Right lobe of liver (tissue), 6 donors: ENCODE results near the gene OR1S1. TPM values are rescaled to one million over a fixed set of nuclear protein-coding genes. Genes with fewer than 3 reads are reported as not detected.

ENCODE experiments used
- ATAC-seq, 4 donors: fragments of 200-7000 bp; cut with Tn5 transposase; one replicate each; pipeline ENCODE4 v1.9.1; 2020; ENCODE audit warnings: mild to moderate bottlenecking in 4 of 4, moderate library complexity in 4 of 4
- DNase-seq, 3 donors: peaks; one replicate each; pipeline ENCODE4 v3.0.0-alpha.2; 2020
- H3K27ac ChIP-seq, 3 donors: fragments of 200-600 bp; one replicate each; pipeline ENCODE4 v1.8.0; 2022
- H3K27me3 ChIP-seq, 2 donors: fragments of 200-600 bp; one replicate each; pipeline ENCODE4 v1.8.0; 2022
- H3K36me3 ChIP-seq, 4 donors: fragments of 200-600 bp; sonication (generic) in 1 of 4; one replicate each; pipeline versions ENCODE4 v1.5.1 to v1.8.0; 2017 to 2022; ENCODE audit warnings: control low read depth in 1 of 4
- H3K4me1 ChIP-seq, 4 donors: fragments of 200-600 bp; sonication (generic) in 1 of 4; one replicate each; pipeline versions ENCODE4 v1.5.1 to v1.8.0; 2017 to 2022; ENCODE audit warnings: control low read depth in 1 of 4
- H3K4me3 ChIP-seq, 3 donors: fragments of 200-600 bp; one replicate each; pipeline ENCODE4 v1.8.0; 2022
- H3K9me3 ChIP-seq, 4 donors: fragments of 200-600 bp; sonication (generic) in 1 of 4; one replicate each; pipeline versions ENCODE4 v1.5.1 to v1.8.0; 2017 to 2022; ENCODE audit warnings: control low read depth in 1 of 4
- POLR2A ChIP-seq: fragments of 450-650 bp; IDR thresholded peaks from one replicate; pipeline ENCODE4 v1.6.1; 2017; ENCODE audit warnings: antibody characterized with exemption, mild to moderate bottlenecking
- WGBS: methylation state at CpG from one replicate; pipeline ENCODE4 v1.1.6; 2018; ENCODE audit warnings: low coverage, low lambda C conversion rate; ENCODE audit not compliant: insufficient coverage; ENCODE audit errors: missing lambda C conversion rate; 5-methylcytosine and 5-hydroxymethylcytosine counted together
- intact Hi-C, 2 donors: fragments of 100-400 bp; cut with DNase I; formaldehyde crosslinking; loops; one replicate each; pipeline versions ENCODE4 v1.11.2 to v1.14.1; 2022
- total RNA-seq, 6 experiments: library from RNA; depleted of rRNA in 2 of 6; stranded (reverse); fragments of >200 nt in 2 of 6; fragmentation: NEBNext Ultra II Directional in 3 of 6; extraction: Animal tissue kit (Norgen Biotek cat#: 25700) in 3 of 6; gene quantifications; one replicate each; pipeline versions ENCODE4 v1.1.0 to v1.2.4, GENCODE V29; 2016 to 2023
- TF ChIP-seq, protein P1 (sequence below), 4 donors: fragments of 200-600 bp in 3 of 4; fragments of 450-650 bp in 1 of 4; IDR thresholded peaks; one replicate each; pipeline versions ENCODE4 v1.5.1 to v1.8.0; 2016 to 2022; ENCODE audit warnings: antibody characterized with exemption in 4 of 4, mild to moderate bottlenecking in 2 of 4
- donor health status: DM: no; HTN: yes; CAD: no.
- donor health status: DM: no; HTN: no; CAD: no.
- donor health status: DM: no; HTN: no; CAD: no.
- donor health status: DM: no; HTN: yes; CAD: no.
- donor health status: DM: no; HTN: yes; CAD: no.

OR1S1 gene
- total RNA-seq, 6 experiments from 2014 or later, result not detected

DNA sequence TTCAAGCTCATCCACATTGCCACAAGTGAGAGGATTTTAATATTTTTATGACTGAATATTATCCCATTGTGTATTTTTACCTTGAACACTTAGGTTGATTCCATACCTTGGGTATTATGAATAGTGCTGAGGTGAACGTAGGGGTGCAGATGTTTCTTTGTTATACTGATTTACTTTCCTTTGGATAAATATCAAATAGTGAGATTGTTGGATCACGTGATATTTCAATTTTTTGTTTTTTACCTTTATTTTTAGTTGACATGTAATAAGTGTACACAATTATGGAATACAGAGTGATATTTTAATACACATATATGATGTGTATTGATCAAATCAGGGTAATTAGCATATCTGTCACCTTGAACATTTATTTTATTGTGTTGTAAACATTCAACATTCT, 47.5 kb downstream of the OR1S1 start:
- ATAC-seq, result no peak
- Histone ChIP-seq H3K27ac (no peak overlapping the region), H3K36me3 (no peaks in the 10 kb centered on the region), H3K4me1 (no peaks in the 10 kb centered on the region), H3K9me3 (no peaks in the 10 kb centered on the region), H3K27me3 (no peaks in the 10 kb centered on the region), H3K4me3 (no peak overlapping the region)
- 53% methylated on average over 2 of the region's 2 CpGs for WGBS
- intact Hi-C loops, result no loop called here
- TF ChIP-seq POLR2A, result no peak
- TF ChIP-seq, protein P1, sequence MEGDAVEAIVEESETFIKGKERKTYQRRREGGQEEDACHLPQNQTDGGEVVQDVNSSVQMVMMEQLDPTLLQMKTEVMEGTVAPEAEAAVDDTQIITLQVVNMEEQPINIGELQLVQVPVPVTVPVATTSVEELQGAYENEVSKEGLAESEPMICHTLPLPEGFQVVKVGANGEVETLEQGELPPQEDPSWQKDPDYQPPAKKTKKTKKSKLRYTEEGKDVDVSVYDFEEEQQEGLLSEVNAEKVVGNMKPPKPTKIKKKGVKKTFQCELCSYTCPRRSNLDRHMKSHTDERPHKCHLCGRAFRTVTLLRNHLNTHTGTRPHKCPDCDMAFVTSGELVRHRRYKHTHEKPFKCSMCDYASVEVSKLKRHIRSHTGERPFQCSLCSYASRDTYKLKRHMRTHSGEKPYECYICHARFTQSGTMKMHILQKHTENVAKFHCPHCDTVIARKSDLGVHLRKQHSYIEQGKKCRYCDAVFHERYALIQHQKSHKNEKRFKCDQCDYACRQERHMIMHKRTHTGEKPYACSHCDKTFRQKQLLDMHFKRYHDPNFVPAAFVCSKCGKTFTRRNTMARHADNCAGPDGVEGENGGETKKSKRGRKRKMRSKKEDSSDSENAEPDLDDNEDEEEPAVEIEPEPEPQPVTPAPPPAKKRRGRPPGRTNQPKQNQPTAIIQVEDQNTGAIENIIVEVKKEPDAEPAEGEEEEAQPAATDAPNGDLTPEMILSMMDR (IDR thresholded peaks at IDR 0.05), result no peak
- DNase-seq, result no peak

Other genes with a start within 250 kb of the OR1S1 start
- not detected for gene OR9Q1, start 188.8 kb upstream of the OR1S1 start, total RNA-seq
- not detected for gene OR6Q1, start 181.8 kb upstream of the OR1S1 start, total RNA-seq
- gene OR9I1, start 87.2 kb upstream of the OR1S1 start, total RNA-seq, result not detected
- not detected for gene OR9Q2, start 23.6 kb upstream of the OR1S1 start, total RNA-seq
- gene OR1S2, start 8.6 kb upstream of the OR1S1 start, total RNA-seq, result not detected
- not detected for gene OR10Q1, start 16.2 kb downstream of the OR1S1 start, total RNA-seq
- gene OR10W1, start 55.5 kb downstream of the OR1S1 start, total RNA-seq, result not detected
- gene OR5B17, start 146.3 kb downstream of the OR1S1 start, total RNA-seq, result not detected
- gene OR5B3, start 194.2 kb downstream of the OR1S1 start, total RNA-seq, result not detected
- not detected for gene OR5B2, start 215.4 kb downstream of the OR1S1 start, total RNA-seq
- gene OR5B12, start 229.5 kb downstream of the OR1S1 start, total RNA-seq, result not detected